GF-D8 (cell line): ENCODE measurements around the gene MEOX1.
"Not testable (repeated sequence)": the region's sequence is repeated elsewhere in the genome, so short reads cannot be mapped to it uniquely, and the experiment has no call there.

Experiments
- DNase-seq: peaks from one replicate; lab custom pipeline; 2025; lab: John Stamatoyannopoulos, UW

MEOX1 gene

DNA sequence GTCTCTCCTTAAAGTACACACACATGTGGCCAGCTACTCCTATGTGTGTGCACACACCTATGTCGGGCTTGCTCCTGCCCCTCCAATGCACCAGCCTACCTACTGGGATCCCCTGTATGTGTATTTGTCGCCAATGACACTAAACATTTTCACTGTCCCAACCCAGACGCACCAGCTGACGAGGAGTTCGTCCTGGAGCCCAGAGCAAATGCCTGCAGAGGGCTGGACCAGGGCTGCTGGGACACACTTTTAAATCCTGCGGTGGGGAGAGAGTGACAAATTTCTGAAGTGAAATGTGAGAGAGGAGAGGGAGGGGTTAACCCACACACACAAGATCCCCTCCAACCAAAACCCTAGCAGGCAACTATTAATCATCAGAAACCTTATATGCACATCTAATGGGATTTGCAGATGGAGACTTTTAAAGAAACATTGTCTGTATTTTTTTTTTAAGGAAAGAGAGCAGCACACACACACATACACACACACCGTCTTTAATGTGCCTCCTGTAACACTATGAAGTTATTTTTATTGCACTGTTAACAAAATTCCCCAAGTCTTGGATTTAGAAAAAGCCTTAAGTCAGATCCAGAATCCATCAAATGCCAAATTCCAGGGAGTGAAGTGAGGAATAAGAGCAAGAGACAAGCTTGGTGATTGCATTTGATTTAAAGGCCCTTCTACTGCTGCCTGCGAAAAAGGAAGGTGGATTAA is at the start of gene MEOX1:
Gene MEOX1 (minus strand): TSS at position 224 of the 714 bp plus-strand sequence. CDS start 388 bp downstream, outside the sequence.
- no peak for DNase-seq

DNA sequence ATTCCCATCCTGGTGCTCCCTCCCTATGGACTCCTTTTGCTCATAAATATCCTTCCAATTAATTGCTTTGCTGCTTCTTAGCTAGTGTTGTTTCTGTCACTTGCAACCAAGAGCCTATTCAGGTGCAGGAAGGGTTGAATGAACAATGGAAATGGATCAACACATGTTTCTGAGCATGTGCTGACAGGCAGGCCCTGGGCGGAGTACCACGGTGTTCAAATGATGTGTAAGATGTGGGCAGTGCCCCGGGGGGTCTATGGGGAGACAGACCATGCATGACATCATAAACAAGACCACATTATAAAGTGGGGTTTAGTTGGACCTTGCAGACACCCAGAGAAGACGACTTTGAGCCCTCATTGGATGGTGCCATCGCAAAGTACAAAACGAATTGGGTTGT is 48.4 kb upstream of the MEOX1 start:
- no peak for DNase-seq

DNA sequence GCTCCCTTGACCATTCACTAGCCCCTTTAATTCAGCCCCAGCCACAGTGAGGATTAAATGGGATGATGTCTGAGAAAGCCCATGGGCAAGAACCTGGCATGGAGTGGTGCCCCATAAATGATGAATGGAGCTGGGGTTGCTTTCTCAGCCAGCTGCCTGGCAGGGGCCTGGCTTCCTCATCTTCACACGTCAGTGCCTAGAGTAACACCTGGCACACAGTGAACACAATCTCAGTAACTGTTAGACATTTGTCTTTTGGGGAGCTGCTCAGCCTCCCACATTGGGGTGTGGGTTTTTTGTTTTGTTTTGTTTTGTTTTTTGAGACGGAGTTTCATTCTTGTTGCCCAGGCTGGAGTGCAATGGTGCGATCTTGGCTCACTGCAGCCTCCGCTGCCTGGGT is 47.5 kb upstream of the MEOX1 start:
- DNase-seq: no peak

DNA sequence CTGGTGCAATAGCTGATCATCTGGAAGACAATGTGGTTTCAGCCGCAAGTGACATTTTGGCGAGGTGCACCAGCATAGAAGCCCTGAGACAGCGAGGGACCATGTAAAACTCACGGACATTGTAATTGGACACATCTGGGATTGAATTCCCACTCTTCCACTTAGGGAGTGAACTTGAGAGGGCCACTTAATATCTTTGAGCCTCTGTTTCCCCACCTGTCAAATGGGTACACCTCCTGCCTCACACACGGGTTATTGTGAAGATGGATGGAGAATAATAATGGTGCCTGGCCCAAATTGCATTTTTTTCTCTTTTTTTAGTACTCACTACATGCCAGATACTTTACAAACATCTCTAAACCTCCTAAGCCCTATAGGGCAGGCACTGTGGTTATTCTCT is 45.5 kb upstream of the MEOX1 start:
- no peak for DNase-seq

DNA sequence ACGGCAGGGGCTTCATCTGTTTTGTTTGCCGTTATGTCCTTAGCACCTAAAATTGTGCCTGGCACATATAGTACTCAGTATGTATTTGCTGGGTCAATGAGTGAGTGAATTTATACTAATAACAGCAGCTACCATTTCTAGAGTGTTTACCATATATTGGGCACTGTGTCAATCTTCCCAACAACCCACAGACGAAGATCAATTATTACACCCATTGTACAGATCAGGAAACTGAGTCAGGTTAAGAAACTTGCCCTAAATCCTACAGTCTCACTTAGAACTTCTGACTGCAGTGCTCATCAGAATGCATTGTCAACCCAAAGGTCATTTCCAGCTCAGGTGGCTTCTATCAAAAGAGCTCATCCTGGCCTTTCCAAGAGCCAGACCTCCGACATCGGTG is 44.5 kb upstream of the MEOX1 start:
- DNase-seq: no peak

DNA sequence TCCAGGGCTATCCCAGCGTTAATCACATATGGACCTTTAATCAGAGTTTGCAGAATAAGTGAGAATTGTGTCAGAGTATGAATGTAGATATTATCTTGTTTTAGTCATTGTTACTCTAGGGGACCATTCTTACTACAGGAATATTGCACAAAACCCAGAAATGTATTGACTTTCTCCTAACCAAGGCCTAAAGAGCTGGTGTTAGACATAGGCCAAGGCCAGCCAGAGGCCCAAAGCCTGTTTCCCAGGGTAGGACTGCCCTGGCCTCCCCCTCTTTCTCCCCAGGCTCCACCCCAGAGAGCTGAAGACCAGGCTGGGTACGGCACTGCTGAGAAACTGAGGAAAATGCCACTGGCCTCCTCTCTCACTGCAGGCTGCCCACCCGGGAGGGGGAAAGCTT is 41.9 kb upstream of the MEOX1 start:
- no peak for DNase-seq

DNA sequence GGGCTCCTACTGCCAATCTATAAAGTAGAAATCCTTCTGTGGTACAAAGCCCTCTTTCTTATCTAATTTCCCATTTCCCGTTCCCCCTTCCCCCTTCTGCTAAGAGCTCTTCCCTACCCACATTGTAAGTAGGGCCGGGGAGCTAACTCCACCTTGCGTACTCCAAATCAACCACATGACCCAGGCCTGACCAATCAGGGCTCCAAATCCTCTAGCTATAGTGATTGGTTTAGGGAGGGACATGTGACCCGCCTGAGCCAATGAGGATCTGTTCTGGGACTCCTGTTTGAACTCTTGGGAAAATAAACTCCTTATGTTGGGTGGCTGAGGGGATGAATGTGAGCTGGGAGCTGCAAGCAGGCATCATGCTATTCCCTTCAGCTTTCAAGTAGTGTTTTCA is 40.9 kb upstream of the MEOX1 start:
- no peak for DNase-seq

DNA sequence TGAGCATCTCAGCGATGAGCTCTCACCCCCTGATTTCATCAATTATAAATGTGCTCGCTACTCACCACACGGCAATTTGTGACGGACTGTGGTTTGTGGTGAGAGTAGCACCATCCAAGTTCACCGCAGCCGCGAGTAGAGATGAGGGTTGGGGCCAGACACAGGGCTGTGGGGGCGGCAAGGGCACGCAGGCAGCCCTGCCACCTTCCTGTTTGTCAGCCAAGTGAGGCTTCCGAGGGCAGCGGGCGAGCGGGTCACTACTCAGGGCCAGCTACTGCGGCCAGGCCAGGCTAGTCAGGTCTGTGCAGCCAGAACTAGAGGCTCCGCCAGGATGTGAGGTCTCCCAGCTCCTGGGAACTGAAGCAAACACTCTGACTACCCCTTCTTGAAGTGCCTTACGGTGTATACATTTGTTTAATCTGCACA is 39.6 kb upstream of the MEOX1 start:
- peak; percentile 26 for DNase-seq

DNA sequence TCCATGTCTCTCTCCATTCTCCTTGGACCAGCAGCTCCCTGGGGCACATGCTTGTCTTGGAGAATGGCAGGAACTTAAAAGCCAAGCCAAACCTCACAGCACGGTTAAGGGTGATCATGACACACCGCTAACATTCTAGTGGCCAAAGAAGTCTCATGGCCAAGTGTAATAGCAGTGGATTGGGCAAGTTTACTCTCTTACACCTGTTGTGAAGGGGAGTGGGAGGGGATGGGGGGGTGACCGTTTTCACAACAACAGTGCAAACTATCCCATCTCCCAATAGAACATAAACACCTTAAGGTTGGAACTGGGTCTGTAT is 37.7 kb upstream of the MEOX1 start:
- no peak for DNase-seq

DNA sequence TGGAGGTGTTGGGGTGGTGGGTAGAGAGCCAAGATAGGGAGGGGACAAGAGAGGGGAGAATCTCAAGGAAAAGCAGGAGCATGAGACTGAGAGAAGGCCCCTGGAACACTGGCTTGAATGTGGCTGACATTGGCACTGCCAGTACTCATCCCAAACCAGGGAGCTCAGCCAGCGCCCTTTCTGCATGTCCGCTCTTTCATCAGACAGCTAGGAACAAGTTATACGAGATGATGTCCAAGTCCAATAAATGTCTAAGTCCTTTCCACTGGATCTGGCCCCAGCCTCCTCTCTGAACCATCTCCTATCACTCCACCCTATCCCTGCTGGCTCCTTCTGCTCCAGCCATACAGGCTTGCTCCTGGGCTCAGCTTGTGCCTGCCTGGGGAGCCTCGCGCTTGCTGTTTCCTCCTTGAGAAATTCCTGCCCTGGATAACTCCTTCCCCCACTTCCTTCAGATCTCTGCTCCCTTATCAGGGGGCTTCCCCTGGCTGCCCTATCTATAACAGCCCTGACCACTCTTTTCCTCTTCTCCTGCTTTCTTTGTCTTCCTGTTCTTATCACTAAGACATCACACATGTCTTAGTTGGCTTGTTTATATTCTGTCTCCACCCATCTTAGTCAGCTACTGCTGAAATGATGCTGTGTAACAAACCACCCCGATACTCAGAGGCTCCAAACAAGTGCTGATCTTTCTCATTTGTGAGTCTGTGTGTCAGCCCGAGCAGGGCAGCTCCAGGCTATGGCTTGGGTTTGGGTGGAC is 37.1 kb upstream of the MEOX1 start:
- DNase-seq: no peak

DNA sequence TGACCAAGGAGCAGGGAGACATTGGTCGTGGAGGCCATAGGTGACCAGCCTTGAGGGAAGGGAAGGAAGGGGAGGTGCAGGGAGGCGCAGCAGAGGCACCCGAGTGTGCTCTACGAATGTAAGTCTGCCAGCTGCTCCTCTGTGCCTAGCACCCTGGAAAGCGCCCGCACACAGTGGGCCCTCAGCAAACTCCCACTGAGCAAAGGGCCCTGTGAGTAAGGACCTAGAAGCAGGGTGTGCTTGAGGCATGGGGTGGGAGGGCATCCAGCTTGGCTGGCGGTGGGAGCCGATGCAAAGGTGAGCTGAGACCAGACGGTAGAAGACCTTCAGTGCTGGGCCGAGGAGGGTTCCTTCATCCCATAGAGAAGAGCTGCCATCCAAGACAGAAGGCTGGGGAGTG is 36.2 kb upstream of the MEOX1 start:
- DNase-seq: no peak

DNA sequence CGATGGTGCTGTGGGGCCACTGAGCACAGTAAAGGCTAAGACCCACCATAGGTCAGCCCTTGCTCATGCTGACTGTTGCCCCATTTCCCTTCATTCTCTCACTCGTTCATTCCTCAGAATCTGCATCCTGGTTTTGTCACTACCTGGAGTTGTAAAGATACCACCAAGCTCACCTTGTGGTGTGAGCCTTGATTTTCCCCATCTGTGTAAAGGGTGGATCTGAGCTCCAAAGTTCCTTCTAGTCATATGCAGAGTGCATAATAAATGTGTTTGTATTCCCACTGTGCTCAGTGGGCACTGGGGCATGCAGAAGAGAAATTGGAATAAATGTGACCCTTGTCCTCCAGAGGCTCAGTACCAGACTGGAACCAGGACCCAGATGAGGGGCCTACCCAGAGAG is 35.2 kb upstream of the MEOX1 start:
- no peak for DNase-seq

DNA sequence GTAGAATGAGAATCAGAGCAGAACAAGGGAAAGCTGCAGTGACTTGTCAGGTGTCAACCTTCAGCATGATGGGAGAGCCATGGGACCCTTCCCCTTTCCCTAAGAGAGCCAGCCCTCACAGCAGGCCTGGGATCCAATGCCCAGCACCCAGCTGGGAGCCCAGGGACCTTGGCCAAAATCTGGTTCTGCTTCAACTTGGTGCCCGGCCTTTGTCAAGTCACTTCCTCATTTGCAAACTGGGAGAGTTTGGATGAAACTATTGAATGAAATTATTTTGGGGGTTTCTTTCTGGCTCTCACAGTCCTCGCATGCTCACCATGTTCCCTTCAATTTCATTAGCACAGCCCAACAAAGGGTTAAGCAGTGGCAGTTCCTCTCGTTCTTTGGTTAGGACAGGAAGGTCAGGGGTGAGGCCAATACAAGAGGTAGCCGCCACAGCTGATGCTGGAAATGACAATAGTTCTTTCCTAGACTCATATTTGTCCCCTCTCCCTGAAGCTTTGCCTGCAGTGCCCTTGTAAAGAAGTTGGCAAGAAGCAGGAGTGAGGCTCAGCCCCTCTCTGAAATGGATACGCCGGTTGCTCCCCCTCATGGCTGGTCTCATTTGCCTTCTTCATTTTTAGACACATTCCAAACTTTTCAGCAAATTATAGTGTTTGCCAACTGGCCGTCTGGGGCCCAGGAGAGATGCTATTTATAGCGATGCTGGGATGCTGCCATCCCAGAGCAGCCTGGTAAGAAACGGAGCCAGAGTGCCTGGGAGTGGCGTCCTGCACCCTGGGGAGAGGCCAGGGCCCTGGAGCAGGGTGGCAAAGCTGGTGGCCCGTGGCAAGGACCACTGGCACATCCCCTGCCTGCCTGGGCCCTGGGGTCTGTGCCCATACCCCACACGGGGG is 34.5 kb upstream of the MEOX1 start:
- DNase-seq: no peak

DNA sequence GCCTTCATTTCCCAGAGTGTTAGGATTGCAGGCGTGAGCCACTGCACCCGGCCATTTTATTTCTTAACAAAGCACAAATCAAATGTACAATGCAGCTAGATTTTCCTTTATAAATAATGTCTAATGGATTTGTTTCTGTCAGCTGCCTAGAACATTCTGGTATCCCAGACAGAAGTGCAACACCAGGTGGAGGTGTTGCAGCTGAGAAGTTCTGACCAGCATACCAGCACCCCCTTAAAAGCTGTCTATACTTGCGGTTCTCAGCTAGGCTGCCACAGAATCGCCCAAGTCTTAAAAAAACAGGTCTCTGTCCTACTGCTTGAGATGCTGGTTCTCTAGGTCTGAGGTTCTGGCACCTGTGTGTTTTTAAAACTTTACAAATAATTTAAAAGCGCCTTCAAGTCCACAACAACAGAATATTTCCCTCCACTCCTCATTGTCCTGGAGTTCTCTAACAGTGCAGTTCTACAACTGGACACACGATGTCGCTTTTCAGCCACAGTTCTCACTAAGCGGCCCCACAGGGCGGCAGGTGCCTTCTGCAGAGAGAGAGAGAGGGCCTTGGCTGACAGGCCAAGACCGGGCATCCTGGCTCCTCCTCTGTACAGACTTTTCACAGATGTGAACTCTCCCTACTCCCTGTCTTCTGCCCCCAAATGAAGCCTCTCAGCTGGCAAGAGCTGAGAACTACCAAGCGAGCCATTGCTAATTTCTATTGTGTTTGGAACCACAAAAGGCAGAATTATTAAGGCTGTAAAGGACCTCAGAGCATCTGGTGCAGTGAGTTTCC is 32.6 kb upstream of the MEOX1 start:
- DNase-seq: peak; percentile 34

DNA sequence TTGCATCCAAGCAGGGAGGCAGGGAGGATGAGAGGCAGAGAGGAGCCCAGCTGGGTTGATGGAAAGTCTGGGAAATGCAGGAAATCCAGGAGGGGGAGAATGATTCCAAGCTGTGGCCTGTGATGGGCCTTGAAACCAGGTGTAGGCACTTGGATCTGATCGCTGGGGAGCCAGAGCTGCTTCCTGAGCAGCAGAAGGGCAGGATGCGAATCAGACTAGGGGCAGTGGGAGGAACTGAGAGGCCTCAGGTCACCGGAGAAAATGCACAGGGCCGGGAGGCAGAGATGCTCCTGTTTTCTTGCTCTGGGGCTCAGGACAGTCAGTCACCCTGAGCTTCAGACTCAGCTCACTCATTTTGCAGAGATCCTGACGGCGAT is 29.6 kb upstream of the MEOX1 start:
- DNase-seq: no peak

DNA sequence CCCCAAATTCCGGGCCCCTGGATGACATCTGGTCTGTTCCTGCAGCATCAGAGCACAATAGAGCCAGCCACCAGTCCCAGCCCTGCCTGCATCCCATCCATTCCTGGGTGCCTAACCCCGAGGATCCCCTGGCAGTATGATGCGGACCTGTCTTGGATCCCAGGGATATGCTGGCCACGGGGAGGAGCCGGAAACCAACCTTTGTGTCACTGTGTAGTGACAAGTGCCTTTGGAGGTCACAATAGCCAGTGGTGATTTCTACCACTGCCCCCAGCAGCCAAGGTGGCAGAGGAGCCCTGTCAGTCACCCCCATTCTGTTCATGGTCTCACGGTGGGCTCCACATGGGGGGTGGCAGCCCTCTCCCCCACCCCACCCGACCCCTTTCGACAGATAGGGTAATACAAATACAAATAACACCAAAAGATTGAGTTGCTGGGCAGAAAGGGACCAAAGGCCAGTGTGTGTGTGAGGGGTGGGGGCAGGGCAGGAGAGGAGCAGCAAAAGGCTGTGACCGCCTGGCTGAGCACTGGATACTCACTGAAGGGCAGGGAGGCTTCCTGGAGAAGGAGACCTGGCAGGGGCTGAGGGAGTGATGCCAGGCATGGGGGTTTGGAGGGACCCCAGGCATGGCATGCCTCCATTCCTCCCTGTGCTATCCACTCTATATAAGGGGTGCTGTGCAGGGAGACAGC is 29.0 kb upstream of the MEOX1 start:
- no peak for DNase-seq

DNA sequence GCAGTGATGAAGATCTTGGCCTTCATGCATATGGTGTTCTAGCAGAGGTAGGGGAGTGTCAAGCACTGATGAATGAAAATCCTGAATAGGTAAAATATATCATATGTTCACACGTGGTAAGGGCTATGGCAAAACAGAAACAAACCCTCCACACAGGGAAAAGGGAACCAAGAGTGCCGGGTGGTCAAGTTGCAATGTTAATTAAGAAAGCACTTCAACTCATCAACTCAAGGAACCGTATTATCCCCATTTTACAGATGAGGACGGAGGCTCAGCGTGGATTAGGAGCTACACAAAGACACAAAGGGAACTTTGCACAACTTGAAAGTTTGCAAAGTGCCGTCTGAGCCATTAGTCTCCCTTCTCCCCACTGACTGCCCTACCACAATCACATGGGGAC is 28.1 kb upstream of the MEOX1 start:
- DNase-seq: no peak

DNA sequence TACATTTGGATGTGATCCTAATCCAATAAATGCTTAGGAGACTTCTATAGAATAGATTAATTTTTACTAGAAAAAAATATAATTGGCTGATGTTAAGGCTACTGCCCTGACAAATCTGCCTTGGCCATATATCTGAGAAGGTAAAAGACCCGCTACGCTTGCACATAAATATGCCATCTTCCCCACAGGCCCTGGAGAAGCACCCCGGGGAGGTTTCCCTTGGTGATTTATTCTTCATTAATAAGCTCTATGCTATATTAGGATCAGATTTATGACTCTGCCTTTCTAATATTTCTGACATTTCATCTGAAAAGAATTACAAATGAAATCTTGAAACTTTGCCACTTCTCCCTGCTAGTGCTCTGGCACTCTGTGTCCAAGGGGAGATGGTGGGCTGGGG is 27.4 kb upstream of the MEOX1 start:
- DNase-seq: no peak

DNA sequence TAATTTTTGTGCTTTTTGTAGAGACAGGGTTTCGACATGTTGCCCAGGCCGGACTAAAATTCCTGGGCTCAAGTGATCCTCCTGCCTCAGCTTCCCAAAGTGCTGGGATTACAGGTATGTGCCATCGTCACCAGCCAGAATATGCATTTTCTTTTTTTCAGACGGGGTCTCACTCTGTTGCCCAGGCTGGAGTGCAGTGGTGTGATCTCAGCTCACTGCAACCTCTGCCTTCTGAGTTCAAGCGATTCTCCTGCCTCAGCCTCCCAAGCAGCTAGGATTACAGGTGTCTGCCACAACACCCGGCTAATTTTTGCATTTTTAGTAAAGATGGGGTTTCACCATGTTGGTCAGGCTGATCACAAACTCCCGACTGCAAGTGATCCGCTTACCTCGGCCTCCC is 25.2 kb upstream of the MEOX1 start:
- DNase-seq: not testable (repeated sequence)

DNA sequence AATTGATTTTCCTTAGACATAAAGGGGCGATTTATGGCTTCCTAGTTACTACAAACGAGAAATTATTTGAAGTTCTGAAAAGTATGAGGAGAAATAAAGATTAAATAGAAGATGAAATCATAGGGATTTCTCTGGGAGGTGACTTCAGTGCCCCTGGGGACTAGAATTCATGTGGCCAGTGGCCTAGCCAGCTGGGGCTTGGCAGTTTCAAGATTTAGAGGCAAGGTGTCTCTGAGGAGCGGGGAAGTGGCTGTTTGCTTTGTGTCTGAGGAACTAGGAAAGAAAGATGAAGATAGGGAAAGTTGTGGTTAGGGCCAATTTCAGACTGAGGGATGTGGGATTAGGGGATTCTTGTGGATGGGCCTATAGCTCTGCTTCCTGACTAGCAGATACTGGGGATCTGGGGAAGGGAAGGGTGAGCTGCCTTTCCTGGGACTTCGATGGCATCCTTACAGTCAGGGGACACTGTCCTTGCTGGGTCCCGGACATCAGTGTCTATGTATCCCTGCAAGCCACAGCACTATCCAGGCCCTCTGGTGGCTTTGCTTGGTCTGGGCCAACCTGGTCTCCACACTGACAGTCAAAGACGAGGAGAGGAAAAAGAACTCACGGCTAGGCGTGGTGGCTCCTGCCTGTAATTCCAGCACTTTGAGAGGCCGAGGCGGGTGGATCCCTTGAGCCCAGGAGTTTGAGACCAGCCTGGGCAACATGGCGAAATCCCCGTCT is 22.4 kb upstream of the MEOX1 start:
- DNase-seq: no peak

DNA sequence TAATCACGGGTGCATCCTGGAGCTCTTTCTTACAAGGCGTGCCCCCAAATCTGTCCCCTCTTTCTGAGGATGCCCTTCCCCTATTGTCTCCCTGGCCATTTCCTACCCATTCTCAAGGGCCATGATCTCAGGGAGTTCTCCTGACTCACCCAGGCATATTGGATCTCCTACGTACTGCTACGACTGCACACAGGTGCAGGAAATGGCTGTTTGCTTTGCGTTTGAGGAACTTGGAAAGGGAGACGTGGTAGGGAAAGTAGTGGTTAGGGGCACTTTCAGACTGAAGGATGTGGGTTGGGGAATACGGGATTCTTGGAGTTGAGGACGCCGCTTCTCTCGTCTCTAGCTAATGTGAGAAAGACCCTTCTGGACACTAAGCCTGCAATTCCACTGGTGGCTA is 18.7 kb upstream of the MEOX1 start:
- no peak for DNase-seq
